ENCODE data around the gene OR2B2.

The OR2B2 gene

DNA sequence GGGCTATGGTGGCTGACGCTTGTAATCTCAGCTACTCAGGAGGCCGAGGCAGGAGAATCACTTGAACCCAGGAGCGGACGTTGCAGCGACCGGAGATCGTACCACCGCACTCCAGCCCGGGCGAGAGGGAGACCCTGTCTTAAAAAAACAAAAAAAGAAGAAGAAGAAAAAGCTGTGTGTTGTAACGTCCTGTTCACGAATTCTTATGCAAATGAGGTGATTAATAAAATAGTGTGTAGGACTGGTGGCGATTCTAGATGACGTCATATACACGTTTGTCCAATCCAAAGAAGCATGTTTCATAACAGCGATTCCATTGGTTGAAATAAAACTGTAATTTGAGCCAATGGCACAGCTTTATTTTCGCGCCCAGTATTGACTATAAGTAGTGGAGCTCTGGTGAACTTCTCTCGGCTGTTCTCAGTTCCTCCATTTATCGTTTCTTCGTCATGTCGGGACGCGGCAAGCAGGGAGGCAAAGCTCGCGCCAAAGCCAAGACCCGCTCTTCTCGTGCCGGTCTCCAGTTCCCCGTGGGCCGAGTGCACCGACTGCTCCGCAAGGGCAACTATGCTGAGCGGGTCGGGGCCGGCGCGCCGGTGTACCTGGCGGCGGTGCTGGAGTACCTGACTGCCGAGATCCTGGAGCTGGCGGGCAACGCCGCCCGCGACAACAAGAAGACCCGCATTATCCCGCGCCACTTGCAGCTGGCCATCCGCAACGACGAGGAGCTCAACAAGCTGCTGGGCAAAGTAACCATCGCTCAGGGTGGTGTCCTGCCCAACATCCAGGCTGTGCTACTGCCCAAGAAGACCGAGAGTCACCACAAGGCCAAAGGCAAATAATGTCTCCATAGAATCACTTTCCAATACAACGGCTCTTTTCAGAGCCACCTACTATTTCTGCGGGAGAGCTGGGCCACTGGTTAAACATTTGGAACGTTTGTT lies 47.0 kb downstream of the OR2B2 start:
- TF ChIP-seq, protein P1, sequence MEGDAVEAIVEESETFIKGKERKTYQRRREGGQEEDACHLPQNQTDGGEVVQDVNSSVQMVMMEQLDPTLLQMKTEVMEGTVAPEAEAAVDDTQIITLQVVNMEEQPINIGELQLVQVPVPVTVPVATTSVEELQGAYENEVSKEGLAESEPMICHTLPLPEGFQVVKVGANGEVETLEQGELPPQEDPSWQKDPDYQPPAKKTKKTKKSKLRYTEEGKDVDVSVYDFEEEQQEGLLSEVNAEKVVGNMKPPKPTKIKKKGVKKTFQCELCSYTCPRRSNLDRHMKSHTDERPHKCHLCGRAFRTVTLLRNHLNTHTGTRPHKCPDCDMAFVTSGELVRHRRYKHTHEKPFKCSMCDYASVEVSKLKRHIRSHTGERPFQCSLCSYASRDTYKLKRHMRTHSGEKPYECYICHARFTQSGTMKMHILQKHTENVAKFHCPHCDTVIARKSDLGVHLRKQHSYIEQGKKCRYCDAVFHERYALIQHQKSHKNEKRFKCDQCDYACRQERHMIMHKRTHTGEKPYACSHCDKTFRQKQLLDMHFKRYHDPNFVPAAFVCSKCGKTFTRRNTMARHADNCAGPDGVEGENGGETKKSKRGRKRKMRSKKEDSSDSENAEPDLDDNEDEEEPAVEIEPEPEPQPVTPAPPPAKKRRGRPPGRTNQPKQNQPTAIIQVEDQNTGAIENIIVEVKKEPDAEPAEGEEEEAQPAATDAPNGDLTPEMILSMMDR (IDR thresholded peaks at IDR 0.05; ENCODE audit: extremely low read depth, missing control alignments): no peak
- peak; percentile 87 for DNase-seq (ENCODE audit: low spot score)

DNA sequence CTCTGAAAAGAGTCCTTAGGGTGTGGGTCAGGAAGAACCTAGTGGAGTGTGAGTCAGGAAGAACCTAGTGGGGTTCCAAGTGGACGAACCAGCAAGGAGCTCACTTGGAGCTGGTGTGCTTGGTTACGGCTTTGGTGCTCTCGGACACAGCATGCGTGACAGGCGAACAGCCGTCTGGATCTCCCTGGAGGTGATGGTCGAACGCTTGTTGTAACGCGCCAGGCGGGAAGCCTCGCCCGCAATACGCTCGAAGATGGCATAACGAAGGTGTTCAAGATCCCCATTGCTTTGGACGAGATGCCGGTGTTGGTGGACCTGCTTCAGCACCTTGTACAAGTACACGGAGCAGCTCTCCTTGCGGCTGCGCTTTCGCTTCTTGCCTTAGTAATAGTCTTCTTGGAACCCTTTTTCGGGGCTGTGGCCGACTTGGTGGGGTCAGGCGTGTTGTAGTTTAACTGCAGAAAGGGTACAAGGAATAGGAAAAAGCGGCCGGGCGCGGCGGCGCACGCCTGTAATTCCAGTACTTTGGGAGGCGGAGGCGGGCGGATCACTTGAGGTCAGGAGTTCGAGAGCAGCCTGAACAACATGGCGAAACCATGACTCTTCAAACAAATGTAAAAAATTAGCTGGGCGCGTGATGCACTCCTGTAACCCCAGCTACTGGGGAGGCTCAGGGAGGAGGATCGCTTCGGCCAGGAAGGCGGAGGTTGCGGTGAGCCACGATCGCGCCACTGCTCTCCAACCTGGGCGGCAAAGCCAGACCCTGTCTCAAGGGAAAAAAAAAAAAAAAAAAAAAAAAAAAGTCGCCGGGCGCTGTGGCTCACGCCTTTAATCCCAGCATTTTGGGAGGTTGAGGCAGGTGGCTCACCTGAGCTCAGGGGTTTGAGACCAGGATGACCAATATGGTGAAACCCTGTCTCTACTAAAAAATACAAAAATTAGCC lies 48.0 kb downstream of the OR2B2 start:
- TF ChIP-seq, protein P1 (IDR thresholded peaks at IDR 0.05; ENCODE audit: extremely low read depth, missing control alignments): no peak
- DNase-seq (ENCODE audit: low spot score): no peak

DNA sequence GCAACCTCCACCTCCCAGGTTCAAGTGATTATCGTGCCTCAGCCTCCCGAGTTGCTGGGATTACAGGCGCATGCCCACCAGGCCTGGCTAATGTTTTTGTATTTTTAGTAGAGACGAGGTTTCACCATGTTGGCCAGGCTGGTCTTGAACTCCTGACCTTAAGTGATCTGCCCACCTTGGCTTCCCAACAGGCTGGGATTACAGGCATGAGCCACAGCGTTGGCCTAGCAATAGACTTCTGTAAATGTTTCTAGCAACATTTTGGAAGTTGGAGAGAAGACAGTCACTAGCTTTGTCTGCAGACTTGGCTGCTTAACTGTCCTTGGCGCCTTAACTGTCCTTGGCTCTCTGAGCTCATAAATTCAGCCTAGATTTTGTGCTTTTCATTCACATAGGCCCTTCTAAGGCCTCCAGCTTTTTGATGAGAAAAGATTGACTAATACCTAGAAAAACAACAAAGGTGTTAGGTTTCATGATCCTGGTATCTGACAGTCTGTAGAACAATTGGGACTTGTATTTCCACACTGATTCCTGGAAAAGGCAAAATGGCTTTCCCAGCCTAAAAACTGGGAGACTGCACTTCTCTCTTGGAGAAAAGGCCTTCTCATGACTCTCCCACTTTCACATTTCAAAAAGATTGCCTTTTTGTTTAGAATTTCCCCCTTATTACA lies 49.7 kb downstream of the OR2B2 start:
- TF ChIP-seq, protein P1 (IDR thresholded peaks at IDR 0.05; ENCODE audit: extremely low read depth, missing control alignments): no peak
- DNase-seq (ENCODE audit: low spot score): no peak

DNA sequence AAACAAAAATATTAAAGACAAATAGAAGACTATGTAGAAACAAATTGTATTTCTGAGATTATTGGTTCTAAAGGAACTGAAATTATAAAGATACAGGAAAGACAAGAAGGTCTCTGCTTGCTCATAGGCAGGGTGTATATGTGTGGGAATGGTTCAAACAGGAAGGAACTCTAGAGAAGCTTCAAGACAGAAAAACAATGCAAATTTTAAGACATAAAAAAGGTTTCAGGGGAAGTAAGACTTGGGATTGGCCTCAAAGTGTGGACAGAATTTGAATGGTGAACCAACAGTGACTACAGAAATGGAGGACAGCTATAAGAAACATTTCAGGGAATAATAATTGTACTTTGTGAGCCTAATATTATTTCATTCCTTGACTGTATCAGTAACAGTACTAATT lies 50.3 kb downstream of the OR2B2 start:
- TF ChIP-seq, protein P1 (IDR thresholded peaks at IDR 0.05; ENCODE audit: extremely low read depth, missing control alignments): no peak
- no peak for DNase-seq (ENCODE audit: low spot score)

DNA sequence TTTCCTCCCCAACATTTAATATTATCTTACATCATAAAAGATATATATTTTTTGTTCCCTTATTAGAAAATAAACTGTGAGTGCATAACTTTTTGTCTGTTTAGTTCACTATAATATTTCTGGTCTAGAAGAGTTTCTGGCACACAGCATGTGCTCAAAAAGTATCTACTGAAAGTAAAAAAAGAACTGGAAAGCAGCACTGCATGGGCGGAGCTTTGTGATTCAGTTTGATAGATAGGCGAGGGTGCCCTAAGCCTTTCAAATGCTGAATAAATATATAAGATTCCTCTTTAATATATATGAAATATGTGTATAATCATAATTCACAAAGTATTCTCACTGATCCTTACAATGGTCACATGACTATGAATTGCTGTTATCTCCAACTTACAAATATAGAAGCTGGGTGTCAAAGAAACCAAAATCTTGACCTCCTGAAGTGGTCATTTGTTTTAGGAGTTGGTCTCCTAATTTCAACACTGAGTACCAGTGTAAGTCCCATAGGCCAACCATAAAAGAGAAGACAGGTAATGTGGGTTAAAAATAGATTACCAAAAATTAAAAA lies 50.8 kb downstream of the OR2B2 start:
- TF ChIP-seq, protein P1 (IDR thresholded peaks at IDR 0.05; ENCODE audit: extremely low read depth, missing control alignments): no peak
- no peak for DNase-seq (ENCODE audit: low spot score)
